Measurements from ENCODE around the gene C2. TPM values are rescaled to one million over a fixed set of nuclear protein-coding genes. Genes with fewer than 3 reads are reported as not detected.
A peak's percentile ranks its signal among the peaks of the same experiment; 100 is the strongest.
"Not testable (repeated sequence)": the region's sequence is repeated elsewhere in the genome, so short reads cannot be mapped to it uniquely, and the experiment has no call there.

The C2 gene
- total RNA-seq, 2 experiments from 2014 or later: 0.57 to 1.3 TPM

DNA sequence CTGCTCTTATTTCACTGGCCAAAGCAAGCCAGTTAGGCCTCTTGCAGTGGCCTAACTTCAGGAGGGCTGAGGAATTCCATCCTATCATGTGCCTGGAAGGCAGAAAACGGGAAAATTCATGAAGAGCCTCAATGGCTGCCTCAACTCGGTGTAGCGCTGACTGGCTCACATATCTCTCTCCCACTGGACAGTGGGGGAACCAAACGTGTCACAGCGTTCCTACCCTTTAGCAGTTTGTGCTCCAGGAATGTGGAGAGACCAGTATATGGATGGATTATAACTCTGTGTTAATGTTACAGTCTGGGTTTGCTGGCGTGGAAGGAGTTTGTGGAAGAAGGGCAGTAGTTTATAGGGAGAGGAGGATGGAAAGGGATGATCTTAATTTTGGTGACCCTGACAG is 11.8 kb upstream of the C2 start:
- ChIA-PET CTCF (interaction anchor here (1.6 kb wide), 1 partner anchor 49 kb away, joined by 3 read pairs; no protein-coding TSS in a partner anchor), POLR2A (no interaction called here)
- Mint-ChIP-seq H3K36me3 (ENCODE audit: low read depth) (no peaks in the 10 kb centered on the region), H3K27ac (no peak overlapping the region), H3K9me3 (no peaks in the 10 kb centered on the region), H3K4me3 (no peak overlapping the region), H3K4me1 (peaks cover 3% of the 10 kb centered on the region), H3K27me3 (peaks cover 2% of the 10 kb centered on the region)
- no peak for DNase-seq

DNA sequence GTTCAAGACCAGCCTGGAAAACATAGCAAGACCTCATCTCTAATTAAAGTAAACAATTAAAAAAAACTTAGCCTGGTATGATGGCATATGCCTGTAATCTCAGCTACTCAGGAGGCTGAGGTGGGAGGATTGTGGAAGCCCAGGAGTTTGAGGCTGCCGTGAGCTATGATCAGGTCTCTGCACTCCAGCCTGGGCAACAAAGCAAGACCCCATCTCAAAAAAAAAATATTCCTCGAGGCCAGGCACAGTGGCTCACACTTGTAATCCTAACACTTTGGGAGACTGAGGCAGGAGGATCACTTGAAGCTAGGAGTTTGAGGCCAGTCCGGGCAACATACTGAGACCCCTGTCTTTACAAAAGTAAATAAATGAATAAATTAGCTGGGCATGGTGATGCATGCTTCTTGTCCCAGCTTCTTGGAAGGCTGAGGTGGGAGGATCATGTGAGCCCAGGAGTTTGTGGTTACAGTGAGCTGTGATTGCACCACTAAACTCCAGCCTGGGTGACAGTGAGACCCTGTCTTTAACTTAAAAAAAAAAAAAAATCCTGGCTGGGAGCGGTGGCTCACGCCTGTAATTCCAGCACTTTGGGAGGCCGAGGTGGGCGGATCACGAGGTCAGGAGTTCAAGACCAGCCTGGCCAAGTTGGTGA is 9.3 kb upstream of the C2 start:
- ChIA-PET CTCF (interaction anchor here (1.0 to 1.2 kb wide), 2 partner anchors 11 to 14 kb away, joined by 3 to 4 read pairs; no protein-coding TSS in a partner anchor), POLR2A (interaction anchor here (0.6 kb wide), 2 partner anchors 23 to 103 kb away, joined by 5 to 7 read pairs; no protein-coding TSS in a partner anchor)
- Mint-ChIP-seq H3K27ac (no peak overlapping the region), H3K27me3 (peaks cover 2% of the 10 kb centered on the region), H3K4me3 (no peak overlapping the region), H3K9me3 (no peaks in the 10 kb centered on the region), H3K4me1 (no peaks in the 10 kb centered on the region), H3K36me3 (ENCODE audit: low read depth) (no peaks in the 10 kb centered on the region)
- no peak for DNase-seq

DNA sequence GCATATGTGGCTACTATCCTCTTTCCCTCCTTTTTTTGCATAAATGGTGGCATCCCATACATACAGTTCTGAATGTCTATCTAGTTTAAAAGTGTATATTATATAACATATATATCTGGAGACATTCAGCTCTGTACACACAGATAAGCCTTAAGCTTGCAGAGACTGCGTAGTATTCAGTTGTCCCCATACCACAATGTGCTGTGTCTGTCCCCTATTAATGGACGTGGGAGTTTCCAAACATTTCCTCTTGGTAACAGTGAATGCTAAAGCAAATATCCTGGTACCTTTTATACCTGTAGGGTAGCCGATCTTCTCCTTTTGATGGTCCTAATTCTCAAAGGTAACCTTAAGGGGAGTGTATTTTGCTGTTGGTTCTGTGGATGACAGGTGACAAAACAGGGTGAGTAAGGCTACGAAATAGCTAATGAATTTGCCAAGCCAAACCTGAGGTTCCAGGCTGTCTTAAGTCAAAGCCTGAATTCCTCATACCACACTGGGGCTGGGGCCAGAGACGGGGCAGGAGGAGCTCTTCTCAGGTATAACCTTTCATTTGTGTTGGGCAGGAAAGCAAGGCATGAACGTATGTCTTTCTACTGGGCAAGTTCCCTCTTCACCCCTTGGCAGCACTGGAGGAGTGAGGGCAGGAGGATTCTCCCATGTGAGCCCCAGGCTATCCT is 7.8 kb upstream of the C2 start:
- peaks cover 2% of the 10 kb centered on the region for H3K27me3 Mint-ChIP-seq
- H3K9me3 Mint-ChIP-seq: no peaks in the 10 kb centered on the region
- H3K36me3 Mint-ChIP-seq (ENCODE audit: low read depth): no peaks in the 10 kb centered on the region
- no peak overlapping the region for H3K27ac Mint-ChIP-seq
- ChIA-PET POLR2A (no interaction called here), CTCF (interaction anchor here (0.6 to 0.9 kb wide), 4 partner anchors 21 to 1187 kb away, joined by 3 to 4 read pairs (median 4); no protein-coding TSS in a partner anchor)
- H3K4me3 Mint-ChIP-seq: no peak overlapping the region
- no peak for DNase-seq
- no peaks in the 10 kb centered on the region for H3K4me1 Mint-ChIP-seq

DNA sequence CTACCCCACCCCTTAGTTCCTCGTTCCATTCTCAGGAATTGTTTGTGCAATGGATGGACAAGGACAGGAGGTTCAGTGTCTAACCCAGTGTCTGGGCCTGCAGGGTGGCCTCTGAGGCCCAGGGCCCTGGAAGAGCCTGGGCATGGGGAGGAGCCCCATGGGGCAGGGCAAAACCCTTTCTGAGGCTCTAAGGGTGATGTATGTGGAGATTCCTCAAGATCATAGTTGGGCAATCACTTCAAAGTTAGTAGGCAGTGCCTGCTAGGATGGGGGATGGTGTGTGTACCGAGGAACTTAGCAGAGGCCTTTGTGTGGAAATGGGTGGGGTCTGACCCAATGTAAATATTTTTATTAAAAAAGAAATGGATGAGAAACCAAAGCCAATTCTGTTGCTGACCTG is 6.7 kb upstream of the C2 start:
- CTCF ChIA-PET: no interaction called here

DNA sequence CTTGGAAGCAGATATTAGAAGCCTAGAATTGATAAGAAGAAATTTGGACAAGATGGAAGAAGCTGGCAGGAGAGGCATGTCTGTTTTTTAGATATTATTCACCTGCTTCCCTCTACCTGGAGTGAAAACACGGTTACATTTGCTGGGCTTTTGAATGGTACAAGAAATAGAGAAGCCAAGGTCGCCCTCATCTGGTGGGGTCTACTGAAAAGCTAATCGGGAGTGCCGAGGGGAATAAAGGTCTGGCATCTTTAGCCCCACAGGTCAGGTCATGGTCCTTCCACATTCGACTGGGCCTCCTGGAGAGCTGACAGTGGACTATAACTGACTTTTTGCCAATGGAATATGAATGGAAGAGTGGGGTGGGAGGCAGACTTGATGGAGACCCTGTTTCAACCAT is 4.6 kb upstream of the C2 start:
- H3K36me3 Mint-ChIP-seq (ENCODE audit: low read depth): no peaks in the 10 kb centered on the region
- H3K4me3 Mint-ChIP-seq: no peak overlapping the region
- ChIA-PET CTCF (interaction anchor here (0.6 to 1.9 kb wide), 5 partner anchors 28 to 418 kb away, joined by 3 to 4 read pairs (median 4); partner anchors contain the start of genes NELFE and SKIC2), POLR2A (no interaction called here)
- DNase-seq: peak; percentile 20
- no peak overlapping the region for H3K27ac Mint-ChIP-seq
- H3K27me3 Mint-ChIP-seq: no peaks in the 10 kb centered on the region
- H3K4me1 Mint-ChIP-seq: no peaks in the 10 kb centered on the region
- H3K9me3 Mint-ChIP-seq: no peaks in the 10 kb centered on the region

More for the DNA sequence above, 6.7 kb upstream of the C2 start:
- no peaks in the 10 kb centered on the region for H3K9me3 Mint-ChIP-seq
- no peaks in the 10 kb centered on the region for H3K36me3 Mint-ChIP-seq (ENCODE audit: low read depth)
- H3K27me3 Mint-ChIP-seq: peaks cover 2% of the 10 kb centered on the region
- no peak overlapping the region for H3K27ac Mint-ChIP-seq
- POLR2A ChIA-PET: no interaction called here
- no peak overlapping the region for H3K4me3 Mint-ChIP-seq
- no peak for DNase-seq
- no peaks in the 10 kb centered on the region for H3K4me1 Mint-ChIP-seq

DNA sequence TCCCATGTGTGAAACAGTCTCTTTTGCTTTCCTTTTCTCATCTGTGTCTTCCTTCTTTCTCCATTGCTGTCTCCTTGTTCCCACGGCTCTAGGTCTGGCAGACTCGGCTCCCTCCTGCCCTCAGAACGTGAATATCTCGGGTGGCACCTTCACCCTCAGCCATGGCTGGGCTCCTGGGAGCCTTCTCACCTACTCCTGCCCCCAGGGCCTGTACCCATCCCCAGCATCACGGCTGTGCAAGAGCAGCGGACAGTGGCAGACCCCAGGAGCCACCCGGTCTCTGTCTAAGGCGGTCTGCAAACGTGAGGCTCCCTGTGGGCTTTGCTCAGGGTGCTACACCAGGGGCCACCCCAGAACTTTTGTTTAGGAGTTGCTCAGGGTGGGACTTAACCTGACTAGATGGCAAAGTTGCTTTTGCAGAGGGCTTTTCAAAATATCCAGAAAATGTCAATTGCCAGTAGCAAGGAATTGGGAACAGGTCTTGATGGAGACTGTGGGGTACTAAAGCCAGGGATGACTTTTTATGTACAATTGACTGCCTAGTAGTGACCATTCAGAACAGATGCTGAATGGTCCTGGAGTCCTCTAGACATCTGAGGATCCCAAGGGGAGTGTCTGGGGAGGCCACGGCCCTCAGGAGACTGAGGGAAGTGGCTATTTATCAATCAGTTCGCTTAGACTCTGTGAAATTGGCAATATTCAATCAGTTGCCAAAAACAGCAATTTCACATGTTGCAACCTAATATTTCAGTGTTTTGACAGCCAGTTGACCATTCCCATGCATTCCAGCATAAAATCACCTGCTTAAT is 550 bp downstream of the C2 start:
- Mint-ChIP-seq H3K36me3 (ENCODE audit: low read depth) (no peaks in the 10 kb centered on the region), H3K27me3 (no peaks in the 10 kb centered on the region), H3K9me3 (no peaks in the 10 kb centered on the region), H3K27ac (no peak overlapping the region), H3K4me1 (no peaks in the 10 kb centered on the region), H3K4me3 (no peak overlapping the region)
- no peak for DNase-seq
- CTCF ChIA-PET: no interaction called here
- POLR2A ChIA-PET: no interaction called here

DNA sequence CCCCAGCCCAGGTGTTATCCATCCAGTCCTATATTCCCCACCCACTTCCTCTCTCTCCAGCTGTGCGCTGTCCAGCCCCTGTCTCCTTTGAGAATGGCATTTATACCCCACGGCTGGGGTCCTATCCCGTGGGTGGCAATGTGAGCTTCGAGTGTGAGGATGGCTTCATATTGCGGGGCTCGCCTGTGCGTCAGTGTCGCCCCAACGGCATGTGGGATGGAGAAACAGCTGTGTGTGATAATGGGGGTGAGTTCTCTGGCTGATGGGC is 1.1 kb downstream of the C2 start:
- H3K9me3 Mint-ChIP-seq: no peaks in the 10 kb centered on the region
- ChIA-PET POLR2A (no interaction called here), CTCF (no interaction called here)
- no peaks in the 10 kb centered on the region for H3K27me3 Mint-ChIP-seq
- DNase-seq: no peak
- H3K27ac Mint-ChIP-seq: no peak overlapping the region
- no peaks in the 10 kb centered on the region for H3K36me3 Mint-ChIP-seq (ENCODE audit: low read depth)
- H3K4me3 Mint-ChIP-seq: no peak overlapping the region
- no peaks in the 10 kb centered on the region for H3K4me1 Mint-ChIP-seq

DNA sequence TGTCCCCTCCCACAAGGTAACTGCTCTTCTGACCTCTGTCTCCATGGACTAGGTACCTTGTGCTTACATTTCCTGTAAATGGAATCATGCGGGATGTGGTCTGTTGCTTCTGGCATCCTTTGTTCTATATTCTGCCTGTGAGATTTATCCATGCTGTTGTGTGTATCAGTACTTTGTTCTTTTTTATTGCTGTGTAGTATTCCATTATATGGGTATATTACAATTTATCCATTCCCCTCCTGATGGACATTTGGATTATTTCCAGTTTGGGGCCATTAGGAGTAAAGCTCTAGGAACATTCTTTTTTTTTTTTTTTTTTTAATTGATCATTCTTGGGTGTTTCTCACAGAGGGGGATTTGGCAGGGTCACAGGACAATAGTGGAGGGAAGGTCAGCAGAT is 3.4 kb downstream of the C2 start:
- H3K4me1 Mint-ChIP-seq: no peaks in the 10 kb centered on the region
- no peak overlapping the region for H3K27ac Mint-ChIP-seq
- POLR2A ChIA-PET: interaction anchor here (0.6 kb wide), 1 partner anchor 27 kb away, joined by 3 read pairs; no protein-coding TSS in a partner anchor
- DNase-seq: no peak
- no peaks in the 10 kb centered on the region for H3K36me3 Mint-ChIP-seq (ENCODE audit: low read depth)
- H3K9me3 Mint-ChIP-seq: no peaks in the 10 kb centered on the region
- H3K4me3 Mint-ChIP-seq: no peak overlapping the region
- H3K27me3 Mint-ChIP-seq: no peaks in the 10 kb centered on the region
- CTCF ChIA-PET: interaction anchor here (1.3 kb wide), 1 partner anchor 21 kb away, joined by 4 read pairs; no protein-coding TSS in a partner anchor

DNA sequence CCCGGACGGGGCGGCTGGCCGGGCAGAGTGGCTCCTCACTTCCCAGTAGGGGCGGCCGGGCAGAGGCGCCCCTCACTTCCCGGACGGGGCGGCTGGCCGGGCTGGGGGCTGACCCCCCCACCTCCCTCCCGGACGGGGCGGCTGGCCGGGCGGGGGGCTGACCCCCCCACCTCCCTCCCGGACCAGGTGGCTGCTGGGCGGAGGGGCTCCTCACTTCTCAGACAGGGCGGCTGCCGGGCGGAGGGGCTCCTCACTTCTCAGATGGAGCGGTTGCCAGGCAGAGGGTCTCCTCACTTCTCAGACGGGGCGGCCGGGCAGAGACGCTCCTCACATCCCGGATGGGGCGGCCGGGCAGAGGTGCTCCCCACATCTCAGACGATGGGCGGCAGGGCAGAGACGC is 4.6 kb downstream of the C2 start:
- H3K27ac Mint-ChIP-seq; H3K27me3 Mint-ChIP-seq; CTCF ChIA-PET; H3K9me3 Mint-ChIP-seq; H3K4me3 Mint-ChIP-seq; DNase-seq; POLR2A ChIA-PET; H3K4me1 Mint-ChIP-seq; H3K36me3 Mint-ChIP-seq (ENCODE audit: low read depth): not testable (repeated sequence)

DNA sequence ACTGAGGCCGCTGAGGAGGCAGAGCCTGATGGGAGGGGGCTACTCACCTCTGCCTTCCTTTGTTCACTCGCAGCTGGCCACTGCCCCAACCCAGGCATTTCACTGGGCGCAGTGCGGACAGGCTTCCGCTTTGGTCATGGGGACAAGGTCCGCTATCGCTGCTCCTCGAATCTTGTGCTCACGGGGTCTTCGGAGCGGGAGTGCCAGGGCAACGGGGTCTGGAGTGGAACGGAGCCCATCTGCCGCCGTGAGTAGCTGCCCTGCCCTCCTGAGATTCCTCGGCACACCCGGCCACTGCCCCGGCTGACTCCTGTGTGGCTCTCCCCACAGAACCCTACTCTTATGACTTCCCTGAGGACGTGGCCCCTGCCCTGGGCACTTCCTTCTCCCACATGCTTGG is 6.0 kb downstream of the C2 start:
- no peak overlapping the region for H3K4me3 Mint-ChIP-seq
- H3K27me3 Mint-ChIP-seq: no peaks in the 10 kb centered on the region
- no peak overlapping the region for H3K27ac Mint-ChIP-seq
- DNase-seq: no peak
- H3K9me3 Mint-ChIP-seq: no peaks in the 10 kb centered on the region
- H3K4me1 Mint-ChIP-seq: no peaks in the 10 kb centered on the region
- POLR2A ChIA-PET: no interaction called here
- CTCF ChIA-PET: interaction anchor here (1.5 kb wide), 1 partner anchor 9 kb away, joined by 4 read pairs; no protein-coding TSS in a partner anchor
- H3K36me3 Mint-ChIP-seq (ENCODE audit: low read depth): no peaks in the 10 kb centered on the region

DNA sequence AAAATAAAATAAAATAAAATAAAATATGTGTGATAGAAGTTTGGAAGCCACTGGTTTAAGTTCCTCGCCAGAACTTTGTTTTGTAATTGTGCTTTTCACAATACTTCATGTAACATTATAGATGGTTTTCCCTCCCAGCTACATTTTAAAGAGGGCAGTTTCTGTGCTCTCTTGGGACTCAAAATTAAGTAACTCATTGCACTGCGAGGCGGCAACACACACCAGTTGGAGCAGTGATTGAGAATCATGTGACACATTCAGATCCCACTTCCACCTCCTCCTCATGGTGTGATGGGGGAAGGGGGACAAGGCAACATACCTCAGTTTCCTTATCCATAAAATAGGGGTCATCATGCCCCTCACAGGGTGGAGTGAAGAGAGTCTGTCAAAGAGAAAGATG is 7.5 kb downstream of the C2 start:
- POLR2A ChIA-PET: no interaction called here
- no peaks in the 10 kb centered on the region for H3K9me3 Mint-ChIP-seq
- CTCF ChIA-PET: interaction anchor here (0.6 to 0.9 kb wide), 2 partner anchors 19 to 24 kb away, joined by 3 read pairs; partner anchors contain the start of genes NELFE and SKIC2

DNA sequence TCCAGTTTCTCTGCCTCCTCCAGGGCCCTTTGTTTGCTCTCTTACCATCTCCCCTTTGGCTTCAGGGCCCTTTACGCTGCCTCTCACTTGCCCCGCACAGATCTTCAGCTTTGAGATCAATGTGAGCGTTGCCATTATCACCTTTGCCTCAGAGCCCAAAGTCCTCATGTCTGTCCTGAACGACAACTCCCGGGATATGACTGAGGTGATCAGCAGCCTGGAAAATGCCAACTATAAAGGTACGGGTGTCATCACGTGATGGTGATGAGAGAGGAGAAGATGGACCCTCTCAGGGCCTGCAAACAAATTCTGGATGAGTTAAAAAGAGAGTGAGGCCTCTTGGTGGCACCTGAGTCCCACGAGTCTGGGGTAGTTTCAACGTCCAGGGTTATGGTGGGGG is 8.3 kb downstream of the C2 start:
- CTCF ChIA-PET: interaction anchor here (0.6 kb wide), 1 partner anchor 20 kb away, joined by 3 read pairs; no protein-coding TSS in a partner anchor
- POLR2A ChIA-PET: no interaction called here

More for the DNA sequence above, 7.5 kb downstream of the C2 start:
- Mint-ChIP-seq H3K4me1 (no peaks in the 10 kb centered on the region), H3K27ac (no peak overlapping the region), H3K27me3 (no peaks in the 10 kb centered on the region), H3K4me3 (no peak overlapping the region), H3K36me3 (ENCODE audit: low read depth) (no peaks in the 10 kb centered on the region)
- no peak for DNase-seq

DNA sequence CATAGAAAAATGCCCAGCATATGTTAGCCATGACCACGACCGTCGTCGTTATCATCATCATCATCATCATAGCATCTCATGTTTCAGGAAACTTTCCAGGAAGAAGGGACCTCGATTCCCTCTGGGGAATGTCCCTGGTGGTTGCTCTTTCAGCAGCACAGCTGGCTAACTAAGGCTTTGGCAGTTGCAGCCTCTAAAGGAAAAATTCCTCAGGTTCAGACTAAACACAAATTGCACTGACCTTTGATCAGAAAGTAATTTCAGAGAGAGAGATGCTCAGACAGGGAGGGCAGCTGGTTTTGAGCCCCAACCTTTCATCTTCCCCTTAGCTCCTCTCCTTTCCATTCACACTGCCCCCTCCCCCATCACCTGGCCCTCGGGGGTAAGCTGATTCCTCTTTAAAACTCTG is 12.7 kb downstream of the C2 start:
- ChIA-PET POLR2A (no interaction called here), CTCF (interaction anchor here (0.6 kb wide), 1 partner anchor 727 kb away, joined by 3 read pairs; no protein-coding TSS in a partner anchor)
- no peak overlapping the region for H3K4me3 Mint-ChIP-seq
- H3K4me1 Mint-ChIP-seq: no peaks in the 10 kb centered on the region
- no peak overlapping the region for H3K27ac Mint-ChIP-seq
- DNase-seq: no peak
- H3K27me3 Mint-ChIP-seq: peaks cover 9% of the 10 kb centered on the region
- no peaks in the 10 kb centered on the region for H3K36me3 Mint-ChIP-seq (ENCODE audit: low read depth)
- no peaks in the 10 kb centered on the region for H3K9me3 Mint-ChIP-seq

More for the DNA sequence above, 8.3 kb downstream of the C2 start:
- DNase-seq: no peak
- peaks cover 6% of the 10 kb centered on the region for H3K27me3 Mint-ChIP-seq
- no peak overlapping the region for H3K27ac Mint-ChIP-seq
- no peaks in the 10 kb centered on the region for H3K36me3 Mint-ChIP-seq (ENCODE audit: low read depth)
- no peaks in the 10 kb centered on the region for H3K9me3 Mint-ChIP-seq
- no peaks in the 10 kb centered on the region for H3K4me1 Mint-ChIP-seq
- no peak overlapping the region for H3K4me3 Mint-ChIP-seq
